NCI-H524 (cell line): ENCODE results near the gene TNPO3.
"Not testable (repeated sequence)": the region's sequence is repeated elsewhere in the genome, so short reads cannot be mapped to it uniquely, and the experiment has no call there.

ENCODE experiments used
- DNase-seq, 2 experiments: peaks; one replicate each; lab custom pipeline; 2025; lab: John Stamatoyannopoulos, UW

The TNPO3 gene

DNA sequence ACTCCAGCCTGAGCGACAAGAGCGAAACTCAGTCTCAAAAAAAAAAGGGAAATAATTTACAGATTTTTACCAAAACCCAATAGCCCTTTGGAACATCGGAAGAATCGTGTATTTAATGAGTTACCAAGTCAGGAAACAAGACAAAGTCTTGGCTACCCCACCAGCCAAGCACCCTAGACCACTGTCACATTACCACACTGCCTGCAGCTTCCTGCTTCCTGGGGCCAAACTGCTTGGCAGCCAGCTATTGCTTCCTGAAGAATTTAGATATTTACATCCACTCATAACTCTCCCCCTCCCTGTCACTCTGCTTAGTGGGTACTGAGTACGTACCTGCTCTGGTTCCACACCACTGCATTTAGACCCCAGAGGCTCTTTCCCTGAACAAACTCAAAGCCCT, 14.1 kb upstream of the TNPO3 start:
- DNase-seq: no peak

DNA sequence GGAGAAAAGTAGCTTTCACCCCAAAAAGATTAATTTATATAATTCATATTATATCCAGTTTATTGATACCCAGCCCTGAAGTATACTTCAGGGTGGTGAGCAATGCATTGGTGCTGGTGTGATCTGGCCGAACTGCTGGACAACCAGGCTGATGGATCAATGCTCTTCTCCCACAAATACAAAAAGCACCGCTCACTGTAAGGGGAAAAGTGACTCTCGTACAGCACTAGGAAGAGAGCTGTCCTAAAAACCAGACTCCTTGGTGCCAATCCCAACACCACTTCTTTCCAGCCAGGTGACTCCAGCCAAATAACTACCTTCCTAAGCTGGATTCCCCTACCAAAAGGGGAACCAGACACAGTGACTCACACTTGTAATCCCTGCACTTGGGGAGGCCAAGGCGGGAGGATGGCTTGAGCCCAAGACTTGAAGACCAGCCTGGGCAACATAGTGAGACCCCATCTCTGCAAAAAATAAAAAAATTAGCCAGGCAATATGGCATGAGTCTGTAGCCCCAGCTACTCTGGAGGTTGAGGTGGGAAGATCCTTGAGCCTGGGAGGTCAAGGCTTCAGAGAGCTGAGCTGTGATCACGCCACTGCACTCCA, 13.1 kb upstream of the TNPO3 start:
- no peak for DNase-seq

DNA sequence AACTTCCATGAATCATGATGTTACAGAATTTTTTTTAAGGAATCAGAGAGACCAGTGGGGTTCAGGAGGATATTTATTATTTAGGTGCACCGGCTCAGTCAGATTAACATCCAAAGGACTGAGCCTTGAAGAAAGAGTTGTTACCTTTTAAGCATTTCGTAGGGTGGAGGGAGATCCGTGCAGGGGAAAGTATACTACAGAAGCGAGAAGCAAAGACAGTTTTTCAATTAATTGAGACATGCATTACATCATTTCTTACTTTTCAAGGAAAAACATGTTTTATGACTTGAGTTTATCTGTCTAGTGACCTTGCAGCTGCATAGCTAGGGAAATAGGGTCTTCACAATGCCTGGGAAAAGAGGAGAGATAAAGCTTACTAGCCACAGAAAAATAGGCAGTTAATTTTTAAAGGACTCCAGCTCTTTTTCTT, 12.2 kb upstream of the TNPO3 start:
- DNase-seq: not testable (repeated sequence)

DNA sequence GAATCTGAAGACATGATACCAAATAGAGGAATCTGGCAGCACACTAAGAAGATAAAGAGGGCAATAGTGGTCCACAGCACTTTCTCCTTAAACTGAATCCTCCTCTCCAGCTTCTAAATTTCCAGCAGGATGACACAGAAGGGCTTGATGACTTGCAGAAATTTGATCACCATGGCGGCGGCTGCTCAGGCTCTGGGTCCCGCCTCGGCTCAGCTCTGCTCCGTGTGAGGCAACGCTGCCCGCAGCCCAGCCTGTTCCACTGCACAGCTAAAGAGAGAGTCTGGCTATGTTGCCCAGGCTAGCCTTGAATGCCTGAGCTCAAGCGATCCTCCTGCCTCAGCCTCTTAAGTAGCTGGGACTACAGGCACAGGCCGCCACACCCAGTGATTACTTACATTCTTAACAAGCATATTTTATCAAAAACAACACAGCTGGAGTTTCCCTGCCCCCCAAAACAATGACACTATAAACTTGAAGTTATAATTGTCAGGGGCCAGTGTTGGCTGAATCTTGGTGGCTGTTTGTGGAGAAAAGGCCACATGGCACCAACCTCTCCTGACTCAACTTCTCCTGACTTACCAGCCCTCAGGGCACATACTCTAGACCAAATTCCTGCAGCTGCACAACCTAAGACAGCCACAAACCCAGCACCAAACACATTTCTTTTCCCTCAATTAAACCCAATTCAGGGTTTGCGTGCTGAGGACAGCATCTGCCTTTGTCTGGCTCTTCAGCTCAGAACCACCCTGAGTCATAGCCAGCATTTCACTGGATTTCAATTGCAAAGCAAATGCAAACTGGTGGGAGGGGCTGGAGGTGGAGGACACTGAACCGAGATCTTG, 11.6 kb upstream of the TNPO3 start:
- no peak for DNase-seq

DNA sequence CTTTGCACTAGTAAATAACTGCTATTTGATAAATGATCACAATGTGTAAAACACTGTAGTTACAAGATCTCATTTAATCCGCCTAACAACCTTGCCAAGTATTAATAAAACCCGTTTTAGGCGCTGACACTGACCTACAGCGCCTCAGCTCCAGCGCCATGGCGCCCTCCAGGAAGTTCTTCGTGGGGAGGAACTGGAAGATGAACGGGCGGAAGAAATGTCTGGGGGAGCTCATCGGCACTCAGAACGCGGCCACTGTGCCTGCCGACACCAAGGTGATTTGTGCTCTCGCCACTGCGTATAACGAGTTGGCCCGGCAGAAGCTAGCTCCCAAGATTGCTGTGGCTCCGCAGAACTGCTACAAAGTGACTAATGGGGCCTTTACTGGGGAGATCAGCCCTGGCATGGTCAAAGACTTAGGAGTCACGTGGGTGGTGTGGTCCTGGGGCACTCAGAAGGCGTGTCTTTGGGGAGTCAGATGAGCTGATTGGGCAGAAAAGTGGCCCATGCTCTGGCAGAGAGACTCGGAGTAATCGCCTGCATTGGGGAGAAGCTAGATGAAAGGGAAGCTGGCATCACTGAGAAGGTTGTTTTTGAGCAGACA, 1.1 kb upstream of the TNPO3 start:
- DNase-seq: no peak

DNA sequence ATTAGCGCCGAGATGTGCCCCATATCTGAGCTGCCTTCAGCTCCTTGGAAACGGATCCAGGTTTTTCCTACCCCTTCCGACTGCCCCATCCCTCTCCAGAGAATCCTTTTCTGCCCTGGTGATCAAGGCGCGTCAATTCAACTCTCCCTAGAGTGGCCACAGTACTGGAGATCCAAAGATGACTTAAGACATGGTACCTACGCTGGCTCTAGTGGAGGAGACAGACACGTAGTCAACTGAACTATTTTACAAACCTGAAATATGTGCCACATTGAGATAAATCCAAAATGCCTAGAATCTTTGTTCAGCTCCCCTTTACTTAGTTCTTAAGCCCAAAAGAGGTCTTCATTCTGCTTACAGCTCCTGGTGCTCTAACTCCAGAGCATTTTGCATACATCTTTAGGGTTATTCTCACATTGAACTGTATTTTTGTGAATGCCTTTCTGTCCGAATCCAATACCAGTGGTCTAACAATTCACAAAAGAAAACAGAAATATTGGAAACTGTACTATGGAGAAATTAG, 444 bp upstream of the TNPO3 start:
- DNase-seq: no peak

DNA sequence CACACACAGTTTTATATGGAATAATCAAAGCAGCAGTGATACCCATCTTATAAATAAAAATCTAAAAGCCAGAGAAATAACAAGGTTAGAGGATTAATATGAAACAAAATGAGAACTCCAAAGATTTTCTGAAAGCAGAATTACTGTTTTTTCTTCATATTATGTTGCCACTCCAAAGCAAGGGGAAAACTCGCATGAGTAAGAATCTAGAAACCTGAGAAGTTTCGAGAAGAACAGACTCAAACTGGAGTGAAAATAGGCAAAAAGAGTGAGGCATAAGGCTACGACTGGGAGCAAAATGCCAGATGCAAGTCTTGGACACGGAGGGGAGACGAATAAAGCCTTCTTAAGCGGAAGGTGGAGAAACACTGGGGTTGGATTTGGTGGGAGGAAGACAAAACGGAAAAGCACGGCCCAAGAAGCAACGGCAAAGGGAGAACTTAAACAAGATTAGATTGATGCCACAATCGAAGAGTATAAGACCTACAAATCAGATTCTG, 923 bp downstream of the TNPO3 start:
- DNase-seq: peak in 1 of 2 experiments; percentile 49

DNA sequence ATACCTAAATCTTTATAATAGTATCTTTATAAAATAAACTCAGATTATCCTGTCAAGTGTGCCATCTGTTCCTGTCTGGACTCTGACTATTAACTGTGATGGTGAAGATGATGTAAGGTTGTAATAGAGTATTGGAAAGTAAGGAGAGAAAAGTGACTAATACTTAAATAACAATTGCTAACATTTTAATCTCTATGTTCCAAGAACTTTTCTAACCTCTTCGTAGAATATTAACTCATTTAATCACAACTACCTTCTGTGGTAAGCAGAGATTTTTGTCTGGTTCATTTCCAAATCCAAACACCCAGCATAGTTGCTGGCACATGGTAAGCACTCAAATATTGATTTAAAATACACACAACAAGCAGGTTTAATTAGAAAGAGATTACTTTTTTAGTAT, 2.5 kb downstream of the TNPO3 start:
- peak in 1 of 2 experiments; percentile 2 for DNase-seq

DNA sequence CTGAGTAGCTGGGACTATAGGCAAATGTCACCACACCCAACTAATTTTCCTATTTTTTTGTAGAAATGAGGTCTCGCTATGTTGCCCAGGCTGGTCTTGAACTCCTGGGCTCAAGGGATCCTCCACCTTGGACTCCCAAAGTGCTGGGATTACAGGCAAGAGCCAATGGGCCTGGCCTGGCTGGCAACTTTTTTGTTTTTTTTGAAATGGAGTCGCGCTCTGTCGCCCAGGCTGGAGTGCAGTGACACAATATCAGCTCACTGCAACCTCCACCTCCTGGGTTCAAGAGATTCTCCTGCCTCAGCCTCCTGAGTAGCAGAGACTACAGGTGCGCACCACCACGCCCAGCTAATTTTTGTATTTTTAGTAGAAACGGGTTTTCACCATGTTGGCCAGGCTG, 3.5 kb downstream of the TNPO3 start:
- DNase-seq: not testable (repeated sequence)

DNA sequence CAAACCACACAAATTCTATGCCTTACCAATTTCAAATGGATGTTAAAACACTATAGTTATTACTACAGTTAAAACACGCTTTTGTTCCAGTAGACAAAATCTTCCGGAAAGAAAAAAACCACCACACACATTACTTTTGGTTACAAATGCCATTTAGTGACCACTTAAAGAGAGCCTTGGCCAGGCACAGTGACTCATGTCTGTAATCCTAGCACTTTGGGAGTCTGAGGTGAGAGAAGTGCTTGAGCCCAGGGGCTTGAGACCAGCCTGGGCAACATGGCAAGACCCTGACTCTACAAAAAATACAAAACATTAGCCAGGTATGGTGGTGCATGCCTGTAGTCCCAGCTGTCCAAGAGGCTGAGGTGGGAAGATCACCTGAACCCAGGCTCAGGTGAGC, 7.2 kb downstream of the TNPO3 start:
- no peak for DNase-seq

DNA sequence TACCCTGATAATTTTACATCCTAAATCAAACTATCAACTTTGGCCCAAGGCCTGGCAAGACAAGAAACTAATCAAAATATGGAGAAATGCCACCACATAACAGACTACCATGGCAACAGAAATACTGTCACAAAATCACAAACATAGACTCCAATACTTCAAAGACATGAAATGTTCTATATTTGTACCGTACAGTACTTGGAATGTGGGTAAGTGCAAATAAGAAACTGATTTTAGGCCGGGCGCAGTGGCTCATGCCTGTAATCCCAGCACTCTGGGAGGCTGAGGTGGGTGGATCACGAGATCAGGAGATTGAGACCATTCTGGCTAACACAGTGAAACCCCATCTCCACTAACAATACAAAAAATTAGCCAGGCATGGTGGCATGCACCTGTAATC, 9.2 kb downstream of the TNPO3 start:
- no peak for DNase-seq

DNA sequence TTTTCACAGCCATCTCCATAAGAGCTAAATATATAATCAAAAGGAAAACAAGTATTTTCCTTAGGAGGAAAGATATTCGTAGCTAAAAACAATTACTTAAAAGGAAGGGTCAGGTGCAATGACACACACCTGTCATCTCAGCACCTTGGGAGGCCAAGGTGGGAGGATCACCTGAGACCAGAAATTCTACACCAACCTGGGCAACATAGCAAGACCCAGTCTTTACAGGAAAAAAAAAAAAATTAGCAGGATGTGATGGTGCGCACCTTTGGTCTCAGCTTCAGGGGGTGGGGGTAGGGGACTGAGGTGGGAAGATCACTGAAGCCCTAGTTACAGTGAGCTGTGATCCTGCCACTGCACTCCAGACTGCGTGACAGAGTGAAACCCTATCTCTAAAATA, 11.9 kb downstream of the TNPO3 start:
- no peak for DNase-seq

DNA sequence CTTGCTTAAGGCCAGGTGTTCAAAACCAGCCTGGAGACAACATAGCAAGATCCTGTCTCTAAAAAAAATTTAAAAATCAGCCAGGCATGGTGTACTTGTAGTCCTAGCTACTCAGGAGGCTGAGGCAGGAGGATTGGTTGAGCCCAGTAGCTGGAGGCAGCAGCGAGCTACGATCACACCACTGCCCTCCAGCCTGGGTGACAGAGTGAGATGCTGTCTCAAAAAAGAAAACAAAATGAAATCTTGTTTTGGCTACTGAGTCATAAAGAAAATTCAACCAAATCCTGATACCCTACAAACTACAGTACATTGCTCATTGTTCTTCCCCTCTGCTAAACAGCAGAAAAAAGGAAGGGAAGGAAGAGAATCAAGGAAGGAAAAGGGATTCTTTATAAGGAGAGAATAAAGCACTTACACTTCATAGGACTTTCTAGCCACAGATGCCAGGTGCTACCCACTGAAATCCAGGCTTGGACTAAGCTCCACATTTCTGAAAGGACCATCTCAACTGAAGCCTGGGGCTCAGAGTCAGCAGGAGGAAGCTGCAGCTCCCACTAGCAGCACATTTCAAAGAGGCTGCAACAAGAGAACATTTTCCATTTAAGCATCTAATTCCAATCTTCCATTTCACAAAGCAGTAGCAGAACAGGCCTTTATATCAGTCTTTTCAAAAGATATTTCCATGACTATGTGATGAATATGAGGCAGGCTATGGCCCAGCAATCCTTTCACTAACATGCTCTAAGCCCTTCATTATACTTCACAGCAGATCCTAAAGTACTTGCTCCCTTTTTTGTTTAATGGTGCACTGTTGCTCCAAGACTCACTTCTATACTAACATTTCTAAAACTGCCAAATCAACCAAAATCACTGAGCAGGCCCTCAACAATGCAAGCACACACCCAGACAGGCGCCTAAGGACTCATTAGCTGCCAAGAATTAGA, 13.5 kb downstream of the TNPO3 start:
- peak in 1 of 2 experiments; percentile 3 for DNase-seq

DNA sequence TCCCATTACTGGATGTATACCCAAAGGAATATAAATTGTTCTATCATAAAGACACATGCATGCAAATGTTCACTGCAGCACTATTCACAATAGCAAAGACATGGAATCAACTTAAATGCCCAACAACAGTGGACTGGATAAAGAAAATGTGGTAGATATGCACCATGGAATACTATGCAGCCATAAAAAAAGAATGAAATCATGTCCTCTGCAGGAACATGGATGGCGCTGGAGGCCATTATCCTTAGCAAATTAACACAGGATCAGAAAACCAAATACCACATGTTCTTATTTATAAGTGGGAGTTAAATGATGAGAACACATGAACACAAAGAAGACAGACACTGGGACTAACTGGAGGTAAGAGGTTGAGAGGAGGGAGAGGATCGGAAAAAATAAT, 16.4 kb downstream of the TNPO3 start:
- DNase-seq: not testable (repeated sequence)

DNA sequence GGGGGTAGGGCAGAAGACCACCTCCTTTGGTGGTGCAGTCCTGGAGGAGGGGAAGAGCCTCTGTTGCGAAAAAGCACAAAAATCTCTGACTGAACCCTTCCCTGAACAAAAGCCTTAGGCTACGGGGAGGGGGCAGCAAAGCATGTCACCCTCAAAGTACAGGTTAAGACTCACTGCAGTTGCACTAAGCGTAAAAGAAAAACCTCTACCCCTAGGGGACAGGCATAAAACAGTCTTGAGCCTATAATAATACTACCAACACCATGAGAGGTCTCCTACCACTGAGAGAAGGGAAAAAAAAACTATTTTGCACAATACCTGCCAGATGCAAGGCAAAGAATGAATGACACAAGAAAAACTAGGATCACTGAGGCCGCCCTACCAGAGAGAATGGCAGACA, 17.3 kb downstream of the TNPO3 start:
- DNase-seq: no peak

DNA sequence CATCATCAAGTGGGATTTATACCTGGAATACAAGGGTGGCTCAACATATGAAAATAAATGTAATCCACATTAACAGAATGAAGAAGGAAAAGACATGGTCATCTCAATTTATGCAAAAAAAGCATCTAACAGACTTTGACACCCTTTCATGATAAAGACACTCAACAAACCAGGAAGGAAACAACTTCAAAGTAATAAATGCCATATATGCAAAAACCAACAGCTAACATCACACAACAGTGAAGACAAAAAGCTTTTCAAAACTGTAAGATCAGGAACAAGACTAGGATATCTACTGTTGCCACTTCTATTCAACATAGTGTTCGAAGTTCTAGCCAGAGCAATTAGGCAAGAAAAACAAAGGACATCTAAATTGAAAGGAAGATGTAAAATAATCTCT, 22.9 kb downstream of the TNPO3 start:
- no peak for DNase-seq

DNA sequence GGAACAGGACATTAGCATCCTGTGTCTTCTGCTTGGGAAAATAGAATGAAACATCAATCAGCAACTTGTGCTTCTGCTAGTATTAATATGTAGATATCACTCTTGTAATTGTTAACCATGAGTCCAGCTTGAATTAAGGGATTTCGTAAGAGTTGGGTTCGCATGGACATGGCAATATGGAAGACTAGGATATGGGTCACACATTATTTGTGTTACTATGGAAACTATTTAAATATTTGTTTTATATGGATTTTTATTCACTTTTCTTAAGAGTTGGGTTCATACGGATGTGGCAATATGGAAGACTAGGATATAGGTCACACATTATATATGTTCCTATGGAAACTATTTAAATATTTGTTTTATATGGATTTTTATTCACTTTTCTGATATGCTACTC, 24.5 kb downstream of the TNPO3 start:
- no peak for DNase-seq

DNA sequence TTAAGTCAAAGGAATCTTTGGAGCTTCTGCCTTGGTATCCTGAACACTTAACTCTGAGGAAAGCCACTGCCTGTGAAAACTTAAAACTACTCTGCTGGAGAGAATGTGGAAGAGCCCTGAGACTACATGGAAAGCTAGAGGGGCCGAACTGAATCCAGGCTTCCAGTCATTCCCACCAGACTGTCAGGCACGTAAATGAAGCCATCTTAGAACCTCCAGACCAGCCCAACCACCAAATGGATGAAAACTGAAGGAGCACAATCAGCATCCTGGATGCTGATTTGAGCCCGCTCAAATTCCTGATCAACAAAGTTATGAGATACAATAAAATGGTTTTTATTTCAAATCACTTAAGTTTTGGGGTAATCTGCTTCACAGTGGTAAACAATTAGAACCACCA, 30.8 kb downstream of the TNPO3 start:
- no peak for DNase-seq

DNA sequence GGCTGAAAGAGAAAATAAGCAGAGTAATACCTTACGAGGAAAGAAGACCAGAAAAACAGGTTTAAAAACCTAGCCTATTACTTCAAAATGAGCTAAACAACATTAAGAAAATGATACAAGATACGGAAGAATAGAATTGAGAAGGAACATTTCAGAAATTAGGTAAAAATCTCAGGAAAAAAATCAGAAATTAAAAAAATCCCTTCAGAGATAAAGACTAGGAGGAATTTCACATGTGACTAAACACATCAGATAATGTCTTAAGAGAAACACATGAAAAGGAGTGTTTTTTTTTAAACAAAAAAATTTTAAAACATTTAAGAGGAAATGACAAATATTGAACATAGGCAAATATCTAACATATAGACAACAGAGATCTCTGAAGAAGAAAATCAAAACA, 33.3 kb downstream of the TNPO3 start:
- DNase-seq: no peak

DNA sequence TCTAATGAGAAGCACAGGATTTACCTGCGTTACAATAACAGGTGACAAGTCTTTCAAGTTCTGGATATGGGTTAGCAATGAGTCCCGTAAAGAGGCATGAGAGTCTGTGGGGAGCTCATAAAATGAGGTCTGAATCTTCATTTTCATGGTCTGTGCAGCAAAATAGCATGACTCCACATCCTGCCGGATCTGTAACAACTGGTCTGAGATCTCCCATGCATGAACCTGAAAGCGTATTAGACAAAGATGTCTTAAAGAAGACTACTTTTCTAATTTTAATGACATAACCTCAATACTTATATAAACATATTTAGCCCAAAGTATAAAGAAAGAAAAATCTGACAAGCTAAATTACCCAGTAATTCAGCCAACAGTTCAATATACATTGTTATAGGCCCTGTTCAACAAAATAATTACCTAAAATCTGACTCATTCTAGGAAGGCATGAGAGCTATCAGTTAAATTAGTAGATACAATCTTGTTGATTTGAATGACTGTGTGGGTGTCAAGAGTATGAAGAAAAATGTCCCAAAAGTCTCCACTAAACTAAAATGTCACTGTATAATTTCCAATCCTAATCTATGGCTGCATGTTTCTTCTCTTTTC, 36.9 kb downstream of the TNPO3 start:
- DNase-seq: no peak

DNA sequence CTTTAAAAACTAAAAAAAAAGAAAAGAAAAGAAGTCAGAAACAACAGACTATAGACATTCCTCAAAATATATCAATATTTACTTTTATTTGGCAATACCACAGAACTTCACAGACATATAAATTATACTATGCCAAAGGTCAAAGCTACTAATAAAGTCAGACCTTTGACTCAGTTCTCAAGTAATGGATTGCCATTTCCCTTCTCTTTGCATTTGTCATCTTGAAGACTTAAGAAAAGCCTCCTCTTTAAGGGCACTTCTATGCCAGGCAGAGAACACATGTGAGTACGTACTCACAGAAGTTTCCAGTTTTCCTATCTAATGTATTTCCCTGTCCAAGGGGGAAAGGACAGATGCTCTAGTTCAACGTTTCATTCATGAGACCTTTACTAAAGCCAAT, 37.6 kb downstream of the TNPO3 start:
- DNase-seq: no peak
